Stimulated activated CD8-positive, alpha-beta memory T cell treated with anti-CD3 and anti-CD28 coated beads, Interleukin-7, amount 100 ng/mL, for 48 hours (primary cell): ENCODE data around the gene FBN1.

Source experiments
- DNase-seq, 2 donors: peaks; one replicate each; pipeline ENCODE4 v3.0.0-alpha.2; 2020; ENCODE audit warnings: low read depth in 1 of 2; ENCODE audit errors: extremely low read depth in 1 of 2

FBN1 gene

DNA sequence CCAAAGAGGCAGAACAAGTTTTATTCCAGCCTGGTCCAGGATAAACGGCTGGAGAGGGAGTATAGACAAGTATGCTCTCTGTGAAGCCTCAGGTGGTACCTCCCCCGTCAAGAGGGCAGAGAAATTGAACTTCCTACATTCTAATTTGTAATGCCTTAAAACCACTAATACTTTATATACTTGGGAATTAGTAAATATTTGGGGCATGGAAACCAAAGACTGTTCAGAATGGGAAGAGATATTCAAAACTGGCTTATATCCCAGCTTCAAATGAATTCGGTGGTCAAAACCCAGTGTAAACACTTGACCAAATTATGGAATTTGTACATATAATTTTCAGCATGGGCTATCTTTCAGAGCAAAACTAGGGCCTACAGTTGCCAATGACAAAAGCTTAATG, 122.6 kb downstream of the FBN1 start:
- no peak for DNase-seq

DNA sequence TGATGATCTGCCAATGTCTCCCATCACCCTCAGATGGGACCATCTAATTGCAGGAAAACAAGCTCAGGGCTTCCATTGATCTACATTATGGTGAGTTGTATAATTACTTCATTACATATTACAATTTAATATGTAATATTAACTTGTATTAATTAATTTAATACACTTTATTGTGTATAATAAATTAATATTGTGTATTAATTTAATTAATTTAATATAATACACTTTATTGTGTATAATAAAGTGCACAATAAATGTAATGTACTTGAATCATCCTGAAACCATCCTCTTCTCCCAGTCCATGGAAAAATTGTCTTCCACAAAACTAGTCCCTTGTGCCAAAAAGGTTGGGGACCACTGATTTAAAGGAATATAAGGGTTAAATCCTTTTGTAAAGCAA, 123.4 kb downstream of the FBN1 start:
- DNase-seq = no peak

DNA sequence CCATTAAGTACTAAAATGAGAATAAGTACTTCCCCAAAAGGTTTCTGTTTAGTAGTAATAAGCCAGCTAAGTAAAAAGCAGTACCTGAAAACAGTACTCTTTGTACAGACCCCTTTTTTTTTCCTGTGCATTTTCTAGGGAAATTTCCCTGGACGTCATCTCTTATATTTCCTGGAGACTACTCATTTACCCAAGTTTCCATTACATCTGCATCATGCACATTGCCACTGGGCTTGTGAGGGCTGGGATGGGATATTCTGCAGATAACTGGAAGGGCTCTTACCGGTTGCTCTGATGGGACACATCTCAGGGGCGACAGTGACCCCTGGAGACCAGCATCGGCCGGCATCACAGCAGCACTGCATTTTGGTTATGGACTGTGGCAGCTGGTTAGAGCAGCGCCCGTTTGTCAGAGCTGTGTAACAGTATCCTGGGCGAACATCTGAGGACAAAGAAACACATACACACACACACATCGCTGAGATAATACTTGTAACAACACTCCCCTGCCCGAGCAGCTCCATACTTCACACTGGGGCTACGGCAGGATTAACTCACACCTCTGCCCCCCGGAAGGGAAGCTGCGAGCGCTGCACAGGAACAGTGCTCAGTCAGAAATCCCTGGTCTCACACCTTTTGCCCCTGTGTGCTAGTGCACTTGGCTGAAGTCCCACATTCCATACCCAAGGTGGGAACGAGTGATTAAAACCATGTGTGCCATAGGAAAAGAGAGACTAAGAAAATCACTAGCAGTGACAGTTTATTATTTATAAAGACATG, 124.9 kb downstream of the FBN1 start:
- no peak for DNase-seq

DNA sequence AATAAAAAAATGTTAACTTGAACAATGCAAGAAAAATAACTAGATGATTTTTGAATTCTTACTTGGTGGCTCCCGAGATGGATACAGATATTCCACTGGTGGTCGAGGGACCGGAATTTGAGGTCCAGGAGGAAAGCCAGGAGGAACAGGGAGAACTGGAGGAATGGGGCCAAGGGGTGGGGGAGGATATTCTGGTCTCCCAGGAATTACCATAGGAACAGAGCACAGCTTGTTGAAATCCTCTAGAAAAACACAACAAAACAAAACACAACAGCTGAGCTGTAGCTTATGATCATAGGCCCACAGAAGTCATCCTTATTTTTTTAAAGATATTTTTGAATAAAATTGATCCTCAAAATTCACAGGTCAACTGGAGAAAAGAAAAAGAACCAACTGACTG, 129.4 kb downstream of the FBN1 start:
- DNase-seq = no peak

DNA sequence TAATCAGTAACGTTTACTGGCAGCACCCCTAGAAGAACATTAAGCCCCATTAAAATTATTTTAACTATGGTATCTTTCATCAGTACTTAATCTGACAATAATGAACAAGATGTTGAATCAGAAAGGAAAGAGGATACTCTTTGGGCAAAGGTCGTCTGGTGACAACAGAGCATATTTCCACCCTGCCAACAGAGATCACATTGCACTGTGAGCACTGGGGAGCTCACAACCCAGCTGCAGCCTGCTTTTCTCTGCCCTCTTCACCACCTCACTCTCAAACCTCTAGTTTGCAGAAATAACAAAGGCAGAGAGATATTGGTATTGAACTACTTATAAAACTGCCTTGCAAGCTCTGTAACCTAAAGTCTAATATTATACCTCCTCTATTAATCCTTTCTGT, 130.0 kb downstream of the FBN1 start:
- DNase-seq = no peak

DNA sequence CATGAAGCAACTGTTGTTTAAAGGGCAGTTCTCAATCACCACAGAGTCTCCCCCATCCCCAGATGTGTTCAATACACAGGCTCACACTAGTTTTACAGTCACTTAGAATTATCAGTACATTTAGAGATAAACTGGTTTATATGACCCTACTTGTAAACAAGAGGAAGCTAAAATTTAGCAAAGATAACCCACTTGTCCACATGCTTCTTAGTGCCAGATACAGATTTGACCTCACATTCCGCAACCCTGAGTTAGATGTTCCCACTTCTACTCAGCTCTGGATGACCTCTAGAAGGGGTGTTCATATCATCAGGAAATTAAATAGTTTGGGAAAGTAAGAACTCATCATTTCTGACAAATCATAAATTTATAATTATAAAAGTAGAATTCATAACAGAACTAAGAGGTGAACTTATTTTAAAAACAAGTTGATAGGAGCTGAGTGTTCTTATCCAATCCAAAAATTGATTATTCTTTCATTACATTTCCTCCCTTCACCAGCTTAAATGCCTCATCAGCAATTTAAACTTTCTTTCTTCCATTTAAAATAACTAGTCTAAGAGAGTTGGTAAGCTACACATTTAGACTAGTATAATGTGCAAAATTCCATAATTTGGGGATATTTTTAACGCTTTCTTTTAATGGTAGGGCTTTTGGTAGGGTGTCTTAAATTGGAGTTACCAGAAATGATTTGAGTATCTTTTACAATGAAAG, 131.2 kb downstream of the FBN1 start:
- DNase-seq = no peak

DNA sequence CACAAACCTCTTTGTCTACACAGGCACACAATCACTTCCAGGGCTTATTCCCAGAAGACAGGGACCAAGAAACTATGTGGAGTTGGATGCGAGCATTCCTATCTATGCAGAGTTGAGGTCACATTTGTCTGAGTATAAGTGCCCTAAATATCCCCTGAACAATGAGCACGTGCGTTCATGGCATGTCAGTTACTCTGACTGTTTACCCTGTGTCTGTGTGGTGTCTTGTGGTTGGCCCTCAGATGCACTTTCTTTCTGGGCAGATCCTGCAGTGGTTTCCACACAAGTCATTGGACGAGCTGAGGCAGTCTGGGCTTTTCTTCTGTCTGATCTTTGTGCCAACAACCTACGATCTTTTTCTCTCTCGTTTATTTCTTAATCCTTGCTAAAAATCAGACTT, 134.5 kb downstream of the FBN1 start:
- no peak for DNase-seq

DNA sequence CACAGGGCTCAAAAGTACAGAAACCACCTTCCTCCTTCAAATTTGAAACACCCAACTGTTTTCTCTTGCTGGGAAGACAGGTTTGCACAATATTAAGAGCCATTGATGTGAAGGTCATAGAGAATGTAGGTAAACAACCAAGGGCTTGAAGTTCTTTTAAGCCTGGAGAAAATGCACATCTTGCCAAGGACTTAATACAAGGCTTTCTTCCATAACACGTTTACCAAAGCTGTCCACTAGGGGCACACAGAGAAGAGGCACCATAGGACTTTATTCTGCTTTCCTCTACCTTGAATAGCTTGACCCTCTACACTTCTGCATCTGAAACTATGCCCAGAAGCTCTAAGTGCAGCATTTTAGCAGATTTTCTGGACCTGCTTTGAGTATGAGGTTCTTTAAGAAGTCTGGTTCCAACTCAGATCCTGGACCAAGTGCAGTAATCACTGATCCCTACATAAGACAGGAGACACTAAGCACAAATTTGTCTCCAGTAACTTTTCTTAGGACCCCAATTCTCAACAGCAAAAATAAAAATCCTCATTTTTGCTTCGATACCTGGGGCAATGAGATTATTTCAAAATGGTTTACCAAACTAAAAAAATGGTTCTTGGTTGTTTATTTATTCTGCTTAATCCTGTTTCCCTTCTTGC, 138.0 kb downstream of the FBN1 start:
- DNase-seq = no peak

DNA sequence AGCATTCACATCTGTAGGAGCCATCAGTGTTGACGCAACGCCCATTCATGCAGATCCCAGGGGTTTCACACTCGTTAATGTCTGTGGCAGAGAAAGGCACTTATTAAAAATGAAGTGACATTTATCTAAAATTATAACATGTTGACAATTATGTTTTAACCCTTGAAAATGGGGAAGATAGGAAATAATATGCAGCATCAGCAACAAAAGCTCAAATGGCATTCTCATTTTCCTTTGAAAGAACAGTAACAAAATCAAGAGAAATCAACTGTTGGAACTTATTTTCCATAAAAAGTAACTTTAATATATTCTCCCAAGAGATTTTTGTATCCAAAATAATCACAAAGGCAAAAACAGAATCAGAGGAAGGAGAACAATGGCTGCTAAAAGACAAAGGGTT, 140.4 kb downstream of the FBN1 start:
- no peak for DNase-seq

DNA sequence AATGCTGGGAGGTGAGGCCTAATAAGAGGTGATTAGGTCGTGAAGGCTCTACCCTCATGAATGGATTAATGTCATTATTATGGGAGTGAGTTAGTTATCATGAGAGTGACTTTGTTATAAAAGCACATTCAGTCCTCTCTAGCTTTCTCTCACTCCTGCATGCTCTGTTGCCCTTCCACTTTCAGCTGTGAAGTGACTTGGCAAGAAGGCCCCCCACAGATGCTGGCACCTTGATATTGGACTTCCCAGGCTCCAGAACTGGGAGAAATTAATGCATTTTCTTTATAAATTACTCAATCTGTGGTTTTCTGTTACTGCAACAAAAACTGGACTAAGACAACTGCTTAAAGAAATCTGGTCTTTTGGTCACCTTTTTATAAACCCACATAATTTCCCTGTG, 144.3 kb downstream of the FBN1 start:
- no peak for DNase-seq

DNA sequence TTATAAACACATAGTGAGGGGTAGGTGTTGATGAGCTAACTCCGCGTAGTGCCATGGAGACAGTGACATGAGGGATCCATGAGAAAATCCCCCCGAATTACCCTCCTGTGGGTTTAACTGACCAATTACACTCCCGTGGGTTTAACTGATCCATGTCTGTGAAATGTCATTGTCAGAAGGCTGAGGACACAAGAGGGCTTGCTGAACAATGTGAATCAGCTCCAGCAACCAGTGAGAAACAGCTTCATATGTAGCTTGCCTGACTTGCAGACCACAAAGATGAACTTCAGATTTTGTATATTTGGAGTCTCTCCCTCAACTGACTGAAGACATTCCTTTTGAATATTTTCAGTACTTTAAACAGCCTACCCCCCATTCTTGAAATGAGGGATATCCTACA, 144.9 kb downstream of the FBN1 start:
- no peak for DNase-seq

DNA sequence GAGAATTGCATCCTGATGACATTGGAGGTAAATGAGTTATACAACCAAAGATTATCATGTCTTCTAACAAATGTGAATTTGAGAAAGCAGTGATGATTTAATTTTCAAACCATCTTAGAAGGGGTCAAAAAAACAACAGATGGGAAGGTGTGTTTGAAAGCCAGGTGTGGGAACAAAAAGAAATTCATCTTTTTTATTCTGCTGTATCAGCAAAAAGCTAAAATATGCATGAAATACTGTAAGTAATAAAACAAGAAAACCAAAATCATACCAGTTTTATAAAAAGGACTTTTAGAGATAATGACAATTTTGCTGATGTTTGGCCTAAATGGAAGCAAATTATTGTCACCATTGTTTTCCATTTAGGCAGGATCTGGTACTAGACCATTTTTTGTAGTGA, 145.5 kb downstream of the FBN1 start:
- no peak for DNase-seq

DNA sequence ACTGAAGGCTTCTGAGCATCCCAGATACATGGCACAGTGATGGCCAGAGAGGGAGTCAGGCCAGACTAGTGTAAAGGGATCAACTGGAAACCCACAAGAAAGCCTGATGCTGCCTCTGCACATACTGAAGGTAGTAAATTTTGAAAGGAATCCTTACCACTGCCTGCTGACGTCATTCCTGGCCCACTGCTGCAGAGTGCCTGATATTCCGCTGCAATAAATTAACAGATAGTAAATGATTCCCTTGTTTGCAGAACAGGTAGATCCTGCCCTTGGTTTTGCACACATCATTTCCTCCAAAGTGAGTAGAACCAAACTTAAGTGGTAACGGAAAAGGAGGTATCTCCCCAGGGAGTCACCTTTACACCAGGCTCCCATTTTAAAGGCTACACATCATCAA, 146.7 kb downstream of the FBN1 start:
- DNase-seq = no peak

DNA sequence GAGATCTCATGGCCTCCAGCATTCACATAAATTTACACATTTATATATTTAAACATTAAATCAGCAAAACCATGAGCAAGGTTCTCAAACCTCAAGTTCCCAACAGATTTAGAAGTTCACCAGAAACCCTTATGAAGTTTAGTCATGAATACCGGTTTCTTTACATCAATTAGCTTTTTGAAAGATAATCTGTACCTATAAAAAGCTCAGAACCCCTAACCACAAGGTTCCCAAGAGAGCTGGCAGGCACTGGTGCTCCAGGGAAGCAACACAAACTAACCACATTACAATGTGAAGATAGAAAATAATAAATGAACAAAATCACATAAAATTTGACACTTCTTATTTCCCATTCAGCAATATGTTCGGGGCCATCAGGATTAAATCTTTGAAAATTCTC, 150.9 kb downstream of the FBN1 start:
- DNase-seq = no peak

DNA sequence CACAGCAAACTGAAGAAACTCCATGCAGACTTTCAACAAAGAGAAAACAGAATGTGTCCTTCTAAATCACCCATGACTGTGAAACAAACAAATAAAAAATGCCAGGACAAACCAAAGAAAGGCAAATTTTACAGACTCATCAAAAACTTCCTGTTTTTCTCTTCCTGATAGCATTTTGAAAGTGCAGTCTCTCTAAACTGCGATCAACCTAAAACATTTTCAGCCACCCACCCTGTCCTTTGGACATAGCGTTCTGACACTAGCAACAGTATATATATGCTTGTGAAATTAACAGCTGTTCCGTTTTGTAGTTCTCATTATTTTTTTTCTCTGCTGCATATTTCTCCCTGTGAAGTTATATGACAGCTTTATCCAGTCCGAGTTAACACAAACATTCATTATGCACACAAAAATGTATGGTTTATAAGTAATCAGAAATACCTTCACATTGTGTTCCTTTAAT, 151.7 kb downstream of the FBN1 start:
- no peak for DNase-seq

DNA sequence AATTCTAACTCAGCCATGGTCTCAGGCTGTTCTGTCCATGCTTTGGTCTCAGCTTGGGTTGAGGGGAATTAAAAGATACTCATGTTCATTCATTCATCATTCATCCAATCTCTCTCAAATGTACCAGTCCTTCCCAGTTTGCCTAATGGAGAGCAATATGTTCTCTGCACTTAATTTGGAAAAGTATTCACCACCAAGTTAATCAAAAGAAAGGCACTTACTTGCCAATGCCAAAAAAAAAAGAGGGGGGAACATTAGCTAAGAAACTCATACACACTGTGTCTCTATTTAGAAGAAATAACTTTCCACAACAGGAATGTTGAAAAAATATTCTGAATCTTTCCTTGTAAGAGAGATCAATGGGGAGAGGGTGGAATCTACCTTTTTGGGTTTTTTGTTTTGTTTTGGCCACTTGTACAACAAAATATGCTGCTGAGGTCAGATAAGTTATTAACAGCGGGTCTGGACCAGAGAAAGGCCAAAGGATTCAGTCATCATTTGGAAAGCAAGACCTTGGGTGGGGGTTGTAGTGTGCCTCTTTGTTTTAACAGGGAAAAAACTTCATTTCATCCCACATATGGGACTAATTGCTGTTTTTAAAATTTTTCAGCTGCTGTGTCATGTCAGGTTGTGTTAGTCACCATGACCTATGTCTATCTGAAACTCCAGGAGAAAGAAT, 152.3 kb downstream of the FBN1 start:
- no peak for DNase-seq

DNA sequence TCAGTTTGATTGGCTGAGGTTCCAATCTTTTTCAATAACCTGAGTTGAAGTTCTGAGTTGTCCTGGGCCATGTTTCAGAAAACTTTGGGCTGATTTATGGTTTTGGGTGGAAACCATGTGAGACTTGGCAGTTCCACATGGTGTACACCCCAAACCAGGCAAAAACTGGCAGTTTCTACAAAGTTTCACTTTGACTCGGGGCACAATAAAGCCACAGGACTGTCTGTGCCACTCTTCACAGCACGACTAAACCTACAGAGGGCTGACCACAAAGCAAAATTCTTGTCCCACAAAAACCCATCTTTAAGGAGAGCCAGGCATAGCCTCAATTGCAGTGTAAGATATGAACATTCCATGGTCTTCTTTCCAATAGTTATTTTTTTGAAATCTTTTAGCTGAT, 159.3 kb downstream of the FBN1 start:
- no peak for DNase-seq

DNA sequence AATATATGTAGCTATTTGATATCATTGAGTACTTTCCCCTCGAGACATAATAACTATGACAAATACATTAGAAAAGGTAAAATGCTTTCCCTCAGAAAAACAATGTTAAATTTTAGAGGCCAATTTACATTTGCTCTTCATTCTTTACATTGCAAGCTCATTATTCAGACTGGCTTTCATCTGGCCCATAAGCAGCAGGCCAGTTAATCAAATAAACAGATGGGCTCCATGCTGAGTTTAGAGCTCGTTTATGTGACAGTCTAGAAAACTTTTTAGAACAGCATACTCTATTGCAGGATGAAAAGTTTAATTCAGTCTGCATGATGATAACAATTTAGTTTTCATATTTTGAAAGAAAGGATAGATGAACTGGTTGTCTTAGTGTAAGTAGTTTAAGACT, 163.7 kb downstream of the FBN1 start:
- DNase-seq = no peak

DNA sequence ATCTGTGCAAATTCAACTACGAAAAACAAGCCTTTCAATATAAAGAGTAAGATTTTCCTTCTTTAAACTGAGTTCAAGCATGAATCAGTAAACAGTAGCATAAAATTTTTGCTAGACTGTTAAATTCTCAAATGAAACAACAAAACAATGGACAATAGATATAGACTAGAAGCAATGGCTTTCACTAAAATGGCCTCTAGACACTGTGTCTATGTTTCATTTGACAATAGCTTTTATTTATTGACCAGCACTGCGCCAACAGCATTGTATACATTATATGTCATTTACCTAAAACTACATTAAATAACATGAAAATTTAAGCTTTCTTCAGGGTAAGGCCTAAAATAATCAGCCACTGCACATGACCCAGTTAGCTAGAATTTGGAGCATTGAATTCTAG, 165.8 kb downstream of the FBN1 start:
- no peak for DNase-seq

DNA sequence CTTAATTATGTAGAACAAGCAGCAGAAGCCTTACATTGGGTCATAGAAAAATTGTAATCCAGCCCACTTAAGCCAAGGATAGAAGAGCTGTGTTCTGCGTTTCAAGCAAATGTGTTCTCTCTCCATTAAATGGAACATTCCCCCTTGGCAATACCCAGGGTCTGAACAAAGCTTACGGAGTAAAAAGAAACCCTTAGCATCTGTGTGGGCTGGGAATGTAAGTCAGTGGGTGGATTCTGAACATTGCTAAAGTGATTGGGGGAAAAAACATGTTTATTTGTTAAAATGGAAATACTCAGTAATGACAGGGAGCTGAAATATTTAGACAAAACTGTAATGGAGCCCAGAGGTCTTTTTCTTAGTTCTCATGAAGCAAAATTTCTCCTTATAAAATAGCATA, 166.9 kb downstream of the FBN1 start:
- DNase-seq = no peak

DNA sequence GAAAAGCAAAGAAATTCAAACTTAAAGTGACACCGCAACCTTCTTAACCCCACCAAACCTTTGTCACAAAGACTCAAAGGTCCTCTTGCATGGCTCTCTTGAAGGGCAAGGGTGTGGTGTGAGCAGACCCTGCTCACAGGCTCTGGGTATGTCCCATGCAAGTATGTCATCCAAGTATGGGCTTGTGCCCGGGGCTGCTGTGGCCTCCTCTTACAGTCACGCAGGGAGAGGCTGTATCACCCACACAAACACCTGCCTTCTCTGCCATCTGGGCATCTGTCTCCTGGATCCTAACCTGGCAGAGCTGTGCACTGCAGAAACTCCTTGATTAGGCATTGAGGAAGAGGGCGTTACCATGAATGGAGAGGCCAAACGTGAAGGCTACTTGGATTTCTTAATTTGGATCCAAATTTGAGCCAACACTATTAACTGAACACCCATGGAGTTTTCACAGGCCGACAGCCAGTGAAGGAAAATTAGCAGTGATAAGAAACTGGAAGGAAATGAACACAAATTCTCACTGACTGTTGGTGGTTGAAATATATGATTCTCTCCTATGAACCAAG, 167.6 kb downstream of the FBN1 start:
- DNase-seq = no peak
